Parathyroid adenoma (tissue), 2 donors: ENCODE results near the gene FIBP.

Experiments
- H2AFZ ChIP-seq: fragments of 300-600 bp; sonication (generic); one replicate; pipeline ENCODE4 v1.7.0; 2017; ENCODE audit warnings: antibody characterized with exemption, mild to moderate bottlenecking
- H3K27ac ChIP-seq: fragments of 300-600 bp; sonication (generic); one replicate; pipeline ENCODE4 v1.7.0; 2017
- H3K27me3 ChIP-seq: fragments of 300-600 bp; sonication (generic); one replicate; pipeline ENCODE4 v1.7.0; 2017; ENCODE audit warnings: low read length; ENCODE audit not compliant: control insufficient read depth, insufficient read depth
- H3K36me3 ChIP-seq: fragments of 300-600 bp; sonication (generic); one replicate; pipeline ENCODE4 v1.7.0; 2017; ENCODE audit warnings: low read length; ENCODE audit not compliant: control insufficient read depth, insufficient read depth
- H3K4me1 ChIP-seq: fragments of 300-600 bp; sonication (generic); one replicate; pipeline ENCODE4 v1.7.0; 2017; ENCODE audit warnings: control low read depth
- H3K4me2 ChIP-seq: fragments of 300-600 bp; sonication (generic); one replicate; pipeline ENCODE4 v1.7.0; 2017; ENCODE audit warnings: low read length
- H3K4me3 ChIP-seq: fragments of 300-600 bp; sonication (generic); one replicate; pipeline ENCODE4 v1.7.0; 2017; ENCODE audit warnings: low read depth, low read length
- H3K79me2 ChIP-seq: fragments of 300-600 bp; sonication (generic); one replicate; pipeline ENCODE4 v1.7.0; 2017; ENCODE audit warnings: control low read depth
- H3K9ac ChIP-seq: fragments of 300-600 bp; sonication (generic); one replicate; pipeline ENCODE4 v1.7.0; 2017; ENCODE audit warnings: mild to moderate bottlenecking
- H3K9me3 ChIP-seq: fragments of 300-600 bp; sonication (generic); one replicate; pipeline ENCODE4 v1.7.0; 2017; ENCODE audit warnings: low read length; ENCODE audit not compliant: control insufficient read depth
- CTCF ChIP-seq: fragments of 300-600 bp; sonication (generic); IDR thresholded peaks from one replicate; pipeline ENCODE4 v1.7.0; 2017; ENCODE audit warnings: antibody characterized with exemption, mild to moderate bottlenecking
- donor health status: primary hyperparathyroidism.

Gene FIBP

GRCh38 chr11:65915101-65915820 lies 27.0 kb upstream of the FIBP start:
- Histone ChIP-seq H3K79me2 (peaks cover 2% of the 10 kb centered on the region), H2AFZ (no peak overlapping the region), H3K4me1 (peaks cover 2% of the 10 kb centered on the region), H3K4me2 (no peak overlapping the region), H3K27ac (no peak overlapping the region), H3K4me3 (no peak overlapping the region), H3K36me3 (no peaks in the 10 kb centered on the region), H3K9me3 (no peaks in the 10 kb centered on the region), H3K27me3 (no peaks in the 10 kb centered on the region), H3K9ac (no peak overlapping the region)
- TF ChIP-seq CTCF, result no peak

- Histone ChIP-seq H3K9me3 (no peaks in the 10 kb centered on the region), H3K4me1 (peaks cover 2% of the 10 kb centered on the region), H3K4me2 (no peak overlapping the region), H3K27ac (no peak overlapping the region), H3K27me3 (no peaks in the 10 kb centered on the region), H3K4me3 (no peak overlapping the region), H3K9ac (no peak overlapping the region), H3K79me2 (peaks cover under 1% of the 10 kb centered on the region), H3K36me3 (no peaks in the 10 kb centered on the region), H2AFZ (no peak overlapping the region)
- no peak for TF ChIP-seq CTCF
Measured at GRCh38 chr11:65912845-65913244, 24.6 kb upstream of the FIBP start.

GRCh38 chr11:65911682-65912568 lies 23.7 kb upstream of the FIBP start:
- Histone ChIP-seq H3K79me2 (no peaks in the 10 kb centered on the region), H3K27me3 (no peaks in the 10 kb centered on the region), H3K27ac (no peak overlapping the region), H3K4me3 (no peak overlapping the region), H3K9ac (no peak overlapping the region), H2AFZ (no peak overlapping the region), H3K9me3 (no peaks in the 10 kb centered on the region), H3K36me3 (no peaks in the 10 kb centered on the region), H3K4me1 (peaks cover 2% of the 10 kb centered on the region), H3K4me2 (no peak overlapping the region)
- peak; percentile 7 for TF ChIP-seq CTCF

- H3K4me2 ChIP-seq, result no peak overlapping the region
- no peaks in the 10 kb centered on the region for H3K36me3 ChIP-seq
- no peaks in the 10 kb centered on the region for H3K79me2 ChIP-seq
- H3K9me3 ChIP-seq, result no peaks in the 10 kb centered on the region
- H2AFZ ChIP-seq, result no peak overlapping the region
- H3K4me1 ChIP-seq, result peaks cover 2% of the 10 kb centered on the region
- TF ChIP-seq CTCF, result no peak
- no peaks in the 10 kb centered on the region for H3K27me3 ChIP-seq
- no peak overlapping the region for H3K27ac ChIP-seq
- no peak overlapping the region for H3K9ac ChIP-seq
- no peak overlapping the region for H3K4me3 ChIP-seq
Measured at GRCh38 chr11:65907878-65908277, 19.6 kb upstream of the FIBP start.
